ENCODE data around the gene SEBOX. TPM values are rescaled to one million over a fixed set of nuclear protein-coding genes. Genes with fewer than 3 reads are reported as not detected.

Gene SEBOX
- total and polyA plus RNA-seq, 7 donors = not detected

- TF ChIP-seq POLR2A (IDR thresholded peaks at IDR 0.05) (no peak), CTCF (IDR thresholded peaks at IDR 0.05) (no peak), EP300 (IDR thresholded peaks at IDR 0.05) (no peak), POLR2AphosphoS5 (IDR thresholded peaks at IDR 0.05) (no peak)
- Histone ChIP-seq H3K36me3 (peaks cover 6 to 34% (median 11%) of the 10 kb centered on the region in 4 donors), H3K9me3 (no peaks in the 10 kb centered on the region), H3K4me3 (no peak overlapping the region), H3K27ac (no peak overlapping the region), H3K4me1 (peaks cover 0 to 5% (median 4%) of the 10 kb centered on the region in 4 donors), H3K27me3 (no peaks in the 10 kb centered on the region)
- intact Hi-C loops (cut with DNase I) = no loop called here
- no peak for DNase-seq
- 78 to 90% methylated on average over 3 of the region's 3 CpGs for WGBS, 2 donors
These were observed 40.2 kb downstream of the SEBOX start for GRCh38 chr17:28324781-28325180.

- intact Hi-C loops (cut with DNase I) = no loop called here
- WGBS, 2 donors = 71 to 84% methylated on average over 5 of the region's 5 CpGs
- peaks cover 0 to 10% (median 8%) of the 10 kb centered on the region in 4 donors for H3K4me1 ChIP-seq
- peaks cover 3 to 29% (median 9%) of the 10 kb centered on the region in 4 donors for H3K36me3 ChIP-seq
- H3K27me3 ChIP-seq = no peaks in the 10 kb centered on the region
- H3K4me3 ChIP-seq = no peak overlapping the region
- H3K27ac ChIP-seq = no peak overlapping the region
- no peaks in the 10 kb centered on the region for H3K9me3 ChIP-seq
- no peak for DNase-seq
- no peak for TF ChIP-seq EP300 (IDR thresholded peaks at IDR 0.05)
These were observed 40.7 kb downstream of the SEBOX start for GRCh38 chr17:28324267-28324745.

GRCh38 chr17:28320215-28321061 is 44.6 kb downstream of the SEBOX start:
- no peak overlapping the region for H3K4me3 ChIP-seq

GRCh38 chr17:28319598-28319935 is 45.4 kb downstream of the SEBOX start:
- no peak for TF ChIP-seq POLR2AphosphoS5 (IDR thresholded peaks at IDR 0.05)
- TF ChIP-seq POLR2A (IDR thresholded peaks at IDR 0.05) = no peak
- TF ChIP-seq EP300 (IDR thresholded peaks at IDR 0.05) = no peak
- TF ChIP-seq CTCF (IDR thresholded peaks at IDR 0.05) = no peak
- Histone ChIP-seq H3K9me3 (no peaks in the 10 kb centered on the region), H3K27me3 (no peaks in the 10 kb centered on the region), H3K36me3 (no peaks in the 10 kb centered on the region), H3K27ac (peak overlapping the region; percentile 64 to 79 (median 76)), H3K4me3 (peak overlapping the region; percentile 51 to 68 (median 58)), H3K4me1 (peaks cover 0 to 22% (median 19%) of the 10 kb centered on the region in 4 donors)
- intact Hi-C loops (cut with DNase I) = loop anchor here (2.0 to 5.0 kb wide), 2 partner anchors 15 to 277 kb away; partner anchors contain the start of genes IFT20, NLK and TNFAIP1
- WGBS, 2 donors = 2 to 5% methylated on average over 7 of the region's 7 CpGs
- DNase-seq = no peak

More at GRCh38 chr17:28320215-28321061, 44.6 kb downstream of the SEBOX start:
- TF ChIP-seq POLR2AphosphoS5 (IDR thresholded peaks at IDR 0.05) (no peak), CTCF (IDR thresholded peaks at IDR 0.05) (no peak)
- WGBS, 2 donors = 45 to 72% methylated on average over 8 of the region's 8 CpGs
- Histone ChIP-seq H3K27me3 (no peaks in the 10 kb centered on the region), H3K9me3 (no peaks in the 10 kb centered on the region), H3K4me1 (peaks cover 0 to 22% (median 19%) of the 10 kb centered on the region in 4 donors), H3K27ac (no peak overlapping the region), H3K36me3 (no peaks in the 10 kb centered on the region)
- intact Hi-C loops (cut with DNase I) = no loop called here
- no peak for DNase-seq

- intact Hi-C loops (cut with DNase I) = loop anchor here (2.0 to 5.0 kb wide), 2 partner anchors 16 to 277 kb away; partner anchors contain the start of genes IFT20, NLK and TNFAIP1
- 0% methylated on average over 72 of the region's 72 CpGs for WGBS, 2 donors
These were observed 46.0 kb downstream of the SEBOX start, which contains the start of gene TMEM97 for GRCh38 chr17:28318759-28319597. TMEM97 (plus strand) TSS chr17:28319200; CDS start chr17:28319240, 40 bp downstream.

More at GRCh38 chr17:28318759-28319597, 46.0 kb downstream of the SEBOX start, which contains the start of gene TMEM97:
- Histone ChIP-seq H3K9me3 (no peaks in the 10 kb centered on the region), H3K36me3 (no peaks in the 10 kb centered on the region), H3K27ac (peak within 1 kb of the TSS; percentile 64 to 79 (median 76)), H3K4me1 (peaks cover 0 to 22% (median 19%) of the 10 kb centered on the region in 4 donors), H3K4me3 (peak within 1 kb of the TSS; percentile 51 to 68 (median 58)), H3K27me3 (no peaks in the 10 kb centered on the region)
- DNase-seq = peak; percentile 98
- TF ChIP-seq POLR2A (IDR thresholded peaks at IDR 0.05) (no peak), CTCF (IDR thresholded peaks at IDR 0.05) (no peak), EP300 (IDR thresholded peaks at IDR 0.05) (no peak), POLR2AphosphoS5 (IDR thresholded peaks at IDR 0.05) (peak in 2 of 4 donors; percentile 46 to 71)
